C4-2B (cell line): ENCODE measurements around the gene OCA2.

ENCODE experiments used
- CTCF ChIP-seq: fragments of 450-650 bp; conservative IDR thresholded peaks from 2 replicates; pipeline ENCODE4 v1.5.1; 2017; ENCODE audit warnings: mild to moderate bottlenecking
- ZFX ChIP-seq: fragments of 450-650 bp; IDR thresholded peaks from 2 replicates; pipeline ENCODE4 v1.6.1; 2017

- no peak for TF ChIP-seq CTCF
- TF ChIP-seq ZFX: no peak
These were observed 8.2 kb upstream of the OCA2 start for GRCh38 chr15:28107111-28107903.
